ENCODE data around the gene ATP8A2.
"Not testable (repeated sequence)": the region's sequence is repeated elsewhere in the genome, so short reads cannot be mapped to it uniquely, and the experiment has no call there.

DNA sequence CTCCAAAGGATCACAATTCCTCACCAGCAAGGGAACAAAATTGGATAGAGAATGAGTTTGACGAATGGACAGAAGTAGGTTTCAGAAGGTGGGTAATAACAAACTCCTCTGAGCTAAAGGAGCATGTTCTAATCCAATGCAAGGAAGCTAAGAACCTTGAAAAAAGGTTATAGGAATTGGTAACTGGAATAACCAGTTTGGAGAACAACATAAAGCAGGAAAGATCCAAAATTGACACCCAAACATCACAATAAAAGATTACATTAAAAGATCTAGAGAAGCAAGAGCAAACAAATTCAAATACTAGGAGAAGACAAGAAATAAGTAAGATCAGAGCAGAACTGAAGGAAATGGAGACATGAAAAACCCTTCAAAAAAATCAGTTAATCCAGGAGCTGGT is 583.2 kb downstream of the ATP8A2 start:
- TF ChIP-seq EZH2 (IDR thresholded peaks at IDR 0.05), result not testable (repeated sequence)
- TF ChIP-seq, protein P1, sequence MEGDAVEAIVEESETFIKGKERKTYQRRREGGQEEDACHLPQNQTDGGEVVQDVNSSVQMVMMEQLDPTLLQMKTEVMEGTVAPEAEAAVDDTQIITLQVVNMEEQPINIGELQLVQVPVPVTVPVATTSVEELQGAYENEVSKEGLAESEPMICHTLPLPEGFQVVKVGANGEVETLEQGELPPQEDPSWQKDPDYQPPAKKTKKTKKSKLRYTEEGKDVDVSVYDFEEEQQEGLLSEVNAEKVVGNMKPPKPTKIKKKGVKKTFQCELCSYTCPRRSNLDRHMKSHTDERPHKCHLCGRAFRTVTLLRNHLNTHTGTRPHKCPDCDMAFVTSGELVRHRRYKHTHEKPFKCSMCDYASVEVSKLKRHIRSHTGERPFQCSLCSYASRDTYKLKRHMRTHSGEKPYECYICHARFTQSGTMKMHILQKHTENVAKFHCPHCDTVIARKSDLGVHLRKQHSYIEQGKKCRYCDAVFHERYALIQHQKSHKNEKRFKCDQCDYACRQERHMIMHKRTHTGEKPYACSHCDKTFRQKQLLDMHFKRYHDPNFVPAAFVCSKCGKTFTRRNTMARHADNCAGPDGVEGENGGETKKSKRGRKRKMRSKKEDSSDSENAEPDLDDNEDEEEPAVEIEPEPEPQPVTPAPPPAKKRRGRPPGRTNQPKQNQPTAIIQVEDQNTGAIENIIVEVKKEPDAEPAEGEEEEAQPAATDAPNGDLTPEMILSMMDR (IDR thresholded peaks at IDR 0.05), result not testable (repeated sequence)

All from neural progenitor cell (in vitro differentiated cells).